Smooth muscle cell (in vitro differentiated cells): Measurements from ENCODE around the gene TSACC. TPM values are rescaled to one million over a fixed set of nuclear protein-coding genes. Genes with fewer than 3 reads are reported as not detected.

Experiments used
- DNase-seq: peaks from one replicate; lab custom pipeline; 2025; ENCODE audit not compliant: unreplicated experiment; lab: John Stamatoyannopoulos, UW
- H2AFZ ChIP-seq: fragments of 200-600 bp; sonication (generic); 2 replicates; pipeline ENCODE4 v1.6.0; 2016; ENCODE audit warnings: antibody characterized with exemption, low read depth, mild to moderate bottlenecking
- H3F3A ChIP-seq: fragments of 200-600 bp; sonication (generic); 2 replicates; pipeline ENCODE4 v1.6.0; 2017; ENCODE audit warnings: antibody characterized with exemption, low read depth
- H3K27ac ChIP-seq: fragments of 200-600 bp; sonication (generic); 2 replicates; pipeline ENCODE4 v1.5.1; 2016; ENCODE audit warnings: low read depth, mild to moderate bottlenecking
- H3K27me3 ChIP-seq: fragments of 200-600 bp; sonication (generic); 2 replicates; pipeline ENCODE4 v1.6.1; 2016; ENCODE audit warnings: low read depth, mild to moderate bottlenecking
- H3K36me3 ChIP-seq: fragments of 200-600 bp; sonication (generic); 2 replicates; pipeline ENCODE4 v1.5.1; 2016; ENCODE audit warnings: low read depth
- H3K4me1 ChIP-seq: fragments of 200-600 bp; sonication (generic); 2 replicates; pipeline ENCODE4 v1.5.1; 2016; ENCODE audit warnings: low read depth
- H3K4me2 ChIP-seq: fragments of 200-600 bp; sonication (generic); 2 replicates; pipeline ENCODE4 v1.6.0; 2016; ENCODE audit warnings: mild to moderate bottlenecking
- H3K4me3 ChIP-seq: fragments of 200-600 bp; sonication (generic); 2 replicates; pipeline ENCODE4 v1.5.1; 2016; ENCODE audit warnings: mild to moderate bottlenecking
- H3K79me2 ChIP-seq: fragments of 200-600 bp; sonication (generic); 2 replicates; pipeline ENCODE4 v1.6.0; 2016; ENCODE audit warnings: low read depth, mild to moderate bottlenecking
- H3K9ac ChIP-seq: fragments of 200-600 bp; sonication (generic); 2 replicates; pipeline ENCODE4 v1.6.0; 2016; ENCODE audit warnings: low read depth
- H3K9me3 ChIP-seq: fragments of 200-600 bp; sonication (generic); replicated peaks from 2 replicates; pipeline ENCODE4 v1.5.1; 2016; ENCODE audit warnings: low read depth
- H4K20me1 ChIP-seq: fragments of 200-600 bp; sonication (generic); 2 replicates; pipeline ENCODE4 v1.6.0; 2016; ENCODE audit warnings: low read depth
- WGBS: methylation state at CpG from one replicate; pipeline ENCODE4 v1.1.7; 2016; ENCODE audit warnings: low lambda C conversion rate; 5-methylcytosine and 5-hydroxymethylcytosine counted together
- polyA plus RNA-seq: library from polyadenylated mRNA; unstranded; fragments of >200 nt; fragmentation: Nextera tagmentation; extraction: Ambion mirVana; gene quantifications from 2 replicates; pipeline ENCODE4 v1.2.1, GENCODE V29; 2016
- total RNA-seq: library from RNA; depleted of rRNA; stranded (reverse); fragments of >200 nt; gene quantifications from 2 replicates; pipeline ENCODE4 v1.2.3, GENCODE V29; 2014
- TF ChIP-seq, protein P1 (sequence below): fragments of 200-600 bp; sonication (generic); IDR thresholded peaks from 2 replicates; pipeline ENCODE4 v1.5.1; 2017; ENCODE audit warnings: borderline replicate concordance, mild to moderate bottlenecking, antibody characterized with exemption; ENCODE audit not compliant: insufficient read depth, poor library complexity, severe bottlenecking

TSACC gene
- total and polyA plus RNA-seq, 2 experiments from 2014 or later = 0.54 TPM; not detected in 1

DNA sequence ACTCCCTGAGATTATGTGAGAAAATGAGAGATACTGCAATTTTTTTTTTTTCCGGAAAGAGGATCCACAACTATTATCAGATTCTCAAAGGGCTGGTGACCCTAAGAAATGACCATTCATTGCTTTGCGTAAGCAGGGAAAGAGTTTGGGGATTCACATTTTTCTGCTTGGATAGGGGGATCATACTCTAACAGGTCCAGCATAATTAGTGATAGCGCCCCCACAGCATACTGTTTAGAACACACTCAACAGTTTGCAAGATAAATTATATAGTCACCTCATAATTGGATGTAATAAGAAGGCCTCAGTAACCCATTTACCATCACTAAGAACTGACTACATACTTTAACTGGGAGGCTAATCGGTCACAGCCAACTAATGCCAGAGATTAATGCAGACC is 2.1 kb upstream of the TSACC start:
- DNase-seq = no peak
- Histone ChIP-seq H3K4me2 (peak overlapping the region; percentile 92), H3K9me3 (no peaks in the 10 kb centered on the region), H3K27me3 (no peaks in the 10 kb centered on the region), H3K4me3 (peak overlapping the region; percentile 88), H3K9ac (no peak overlapping the region), H3K4me1 (peaks cover 14% of the 10 kb centered on the region), H3K36me3 (peaks cover 16% of the 10 kb centered on the region), H2AFZ (no peak overlapping the region), H3K27ac (no peak overlapping the region), H3F3A (no peaks in the 10 kb centered on the region), H3K79me2 (peaks cover 44% of the 10 kb centered on the region), H4K20me1 (peaks cover 29% of the 10 kb centered on the region)
- 70% methylated on average over 4 of the region's 4 CpGs for WGBS
- TF ChIP-seq, protein P1, sequence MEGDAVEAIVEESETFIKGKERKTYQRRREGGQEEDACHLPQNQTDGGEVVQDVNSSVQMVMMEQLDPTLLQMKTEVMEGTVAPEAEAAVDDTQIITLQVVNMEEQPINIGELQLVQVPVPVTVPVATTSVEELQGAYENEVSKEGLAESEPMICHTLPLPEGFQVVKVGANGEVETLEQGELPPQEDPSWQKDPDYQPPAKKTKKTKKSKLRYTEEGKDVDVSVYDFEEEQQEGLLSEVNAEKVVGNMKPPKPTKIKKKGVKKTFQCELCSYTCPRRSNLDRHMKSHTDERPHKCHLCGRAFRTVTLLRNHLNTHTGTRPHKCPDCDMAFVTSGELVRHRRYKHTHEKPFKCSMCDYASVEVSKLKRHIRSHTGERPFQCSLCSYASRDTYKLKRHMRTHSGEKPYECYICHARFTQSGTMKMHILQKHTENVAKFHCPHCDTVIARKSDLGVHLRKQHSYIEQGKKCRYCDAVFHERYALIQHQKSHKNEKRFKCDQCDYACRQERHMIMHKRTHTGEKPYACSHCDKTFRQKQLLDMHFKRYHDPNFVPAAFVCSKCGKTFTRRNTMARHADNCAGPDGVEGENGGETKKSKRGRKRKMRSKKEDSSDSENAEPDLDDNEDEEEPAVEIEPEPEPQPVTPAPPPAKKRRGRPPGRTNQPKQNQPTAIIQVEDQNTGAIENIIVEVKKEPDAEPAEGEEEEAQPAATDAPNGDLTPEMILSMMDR = no peak

DNA sequence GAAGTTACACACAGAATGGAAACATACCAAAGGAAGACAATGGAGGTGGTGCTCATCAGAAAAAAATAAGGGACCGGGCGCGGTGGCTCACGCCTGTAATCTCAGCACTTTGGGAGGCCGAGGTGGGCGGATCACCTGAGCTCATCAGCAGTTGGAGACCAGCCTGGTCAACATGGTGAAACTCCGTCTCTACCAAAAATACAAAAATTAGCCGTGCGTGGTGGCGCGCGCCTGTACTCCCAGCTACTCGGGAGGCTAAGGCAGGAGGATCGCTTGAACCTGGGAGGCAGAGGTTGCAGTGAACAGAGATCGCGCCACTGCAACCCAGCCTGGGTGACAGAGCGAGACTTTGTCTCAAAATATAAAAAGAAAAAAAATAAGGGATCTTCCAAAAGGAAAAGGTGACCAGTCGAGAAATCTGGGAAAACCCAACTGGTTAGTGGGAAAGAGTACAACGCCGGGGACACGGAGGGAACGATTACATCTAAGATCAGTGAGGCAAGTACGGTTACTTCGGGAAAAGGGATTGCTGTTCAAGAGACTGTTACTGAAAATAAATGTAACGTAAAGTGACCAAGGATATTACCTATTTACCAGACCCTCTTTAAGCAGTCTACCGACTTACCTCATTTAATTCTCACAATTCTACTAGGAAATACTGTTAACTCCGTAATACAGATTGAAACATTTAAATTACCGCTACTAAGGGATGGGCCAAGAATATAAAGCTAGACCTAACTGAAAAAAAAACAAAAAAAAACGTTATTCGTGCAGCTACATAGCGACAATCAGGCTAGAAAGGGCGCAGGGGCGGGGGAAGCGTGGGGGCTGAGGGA is 1.1 kb upstream of the TSACC start:
- Histone ChIP-seq H4K20me1 (peaks cover 29% of the 10 kb centered on the region), H3K9ac (peak overlapping the region; percentile 74), H3K4me3 (peak overlapping the region; percentile 88), H3K27ac (peak overlapping the region; percentile 55), H3K4me1 (peaks cover 14% of the 10 kb centered on the region), H3K36me3 (peaks cover 13% of the 10 kb centered on the region), H3K27me3 (no peaks in the 10 kb centered on the region), H3K4me2 (peak overlapping the region; percentile 92), H2AFZ (peak overlapping the region; percentile 87), H3K79me2 (peaks cover 41% of the 10 kb centered on the region), H3K9me3 (no peaks in the 10 kb centered on the region), H3F3A (no peaks in the 10 kb centered on the region)
- TF ChIP-seq, protein P1 = no peak
- no peak for DNase-seq
- 29% methylated on average over 34 of the region's 34 CpGs for WGBS

DNA sequence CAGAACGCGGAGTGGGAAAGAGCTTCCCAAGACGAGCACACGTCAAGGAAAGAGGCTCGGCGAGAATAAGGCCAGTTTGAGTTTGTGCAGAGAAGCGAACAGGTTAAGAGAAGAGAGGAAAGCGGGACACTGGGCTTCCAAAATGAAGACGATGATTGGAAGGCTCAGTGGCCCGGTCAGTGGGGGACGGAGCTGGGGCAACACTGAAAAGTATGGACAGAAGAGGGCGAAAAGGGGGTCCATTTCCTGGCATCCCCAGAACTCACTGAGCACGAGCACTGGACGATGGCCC is 492 bp upstream of the TSACC start:
- Histone ChIP-seq H3K4me1 (peaks cover 14% of the 10 kb centered on the region), H4K20me1 (peaks cover 29% of the 10 kb centered on the region), H3K27ac (peak overlapping the region; percentile 55), H2AFZ (peak overlapping the region; percentile 87), H3K9ac (peak overlapping the region; percentile 74), H3K4me3 (peak overlapping the region; percentile 88), H3K27me3 (no peaks in the 10 kb centered on the region), H3K9me3 (no peaks in the 10 kb centered on the region), H3K4me2 (peak overlapping the region; percentile 92), H3K36me3 (peaks cover 7% of the 10 kb centered on the region), H3K79me2 (peaks cover 38% of the 10 kb centered on the region), H3F3A (no peaks in the 10 kb centered on the region)
- 0% methylated on average over 13 of the region's 14 CpGs for whole genome bisulfite sequencing
- TF ChIP-seq, protein P1 = no peak
- DNase-seq = no peak
